Activated CD8-positive, alpha-beta memory T cell treated with anti-CD3 and anti-CD28 coated beads, Interleukin-2, amount 10 ng/mL, durations not matched to agents 7 days and 5 days (primary cell): ENCODE results near the gene WIPF3. TPM values are rescaled to one million over a fixed set of nuclear protein-coding genes. Genes with fewer than 3 reads are reported as not detected.

Source experiments
- ATAC-seq: fragments of 150-1000 bp; cut with Tn5 transposase; one replicate; pipeline ENCODE4 v1.10.0; 2021; ENCODE audit warnings: moderate library complexity
- CTCF ChIA-PET: fragments of 350-600 bp; sonication (Branson Sonifier 250); formaldehyde crosslinking; loops from one replicate; lab custom pipeline; 2021; ENCODE audit warnings: antibody characterized with exemption; lab: Charles Lee
- DNase-seq: peaks from one replicate; pipeline ENCODE4 v3.0.0-alpha.2; 2020
- H3K27ac Mint-ChIP-seq: one replicate; pipeline ENCODE4 v1.8.0; 2021; ENCODE audit warnings: mild to moderate bottlenecking, mixed read lengths
- H3K27me3 Mint-ChIP-seq: one replicate; pipeline ENCODE4 v1.8.0; 2021; ENCODE audit warnings: mixed read lengths
- H3K36me3 Mint-ChIP-seq: one replicate; pipeline ENCODE4 v1.8.0; 2021; ENCODE audit warnings: mild to moderate bottlenecking, mixed read lengths
- H3K4me1 Mint-ChIP-seq: one replicate; pipeline ENCODE4 v1.8.0; 2021; ENCODE audit warnings: mixed read lengths
- H3K4me3 Mint-ChIP-seq: one replicate; pipeline ENCODE4 v1.8.0; 2021; ENCODE audit warnings: mild to moderate bottlenecking, moderate library complexity, mixed read lengths
- H3K9me3 Mint-ChIP-seq: one replicate; pipeline ENCODE4 v1.8.0; 2022; ENCODE audit warnings: low read depth, mixed read lengths
- total RNA-seq, 2 experiments: library from RNA; stranded (reverse); gene quantifications; one replicate each; pipeline ENCODE4 v1.2.3, GENCODE V29; 2021

Gene WIPF3
- total RNA-seq, 2 experiments from 2014 or later: not detected

DNA sequence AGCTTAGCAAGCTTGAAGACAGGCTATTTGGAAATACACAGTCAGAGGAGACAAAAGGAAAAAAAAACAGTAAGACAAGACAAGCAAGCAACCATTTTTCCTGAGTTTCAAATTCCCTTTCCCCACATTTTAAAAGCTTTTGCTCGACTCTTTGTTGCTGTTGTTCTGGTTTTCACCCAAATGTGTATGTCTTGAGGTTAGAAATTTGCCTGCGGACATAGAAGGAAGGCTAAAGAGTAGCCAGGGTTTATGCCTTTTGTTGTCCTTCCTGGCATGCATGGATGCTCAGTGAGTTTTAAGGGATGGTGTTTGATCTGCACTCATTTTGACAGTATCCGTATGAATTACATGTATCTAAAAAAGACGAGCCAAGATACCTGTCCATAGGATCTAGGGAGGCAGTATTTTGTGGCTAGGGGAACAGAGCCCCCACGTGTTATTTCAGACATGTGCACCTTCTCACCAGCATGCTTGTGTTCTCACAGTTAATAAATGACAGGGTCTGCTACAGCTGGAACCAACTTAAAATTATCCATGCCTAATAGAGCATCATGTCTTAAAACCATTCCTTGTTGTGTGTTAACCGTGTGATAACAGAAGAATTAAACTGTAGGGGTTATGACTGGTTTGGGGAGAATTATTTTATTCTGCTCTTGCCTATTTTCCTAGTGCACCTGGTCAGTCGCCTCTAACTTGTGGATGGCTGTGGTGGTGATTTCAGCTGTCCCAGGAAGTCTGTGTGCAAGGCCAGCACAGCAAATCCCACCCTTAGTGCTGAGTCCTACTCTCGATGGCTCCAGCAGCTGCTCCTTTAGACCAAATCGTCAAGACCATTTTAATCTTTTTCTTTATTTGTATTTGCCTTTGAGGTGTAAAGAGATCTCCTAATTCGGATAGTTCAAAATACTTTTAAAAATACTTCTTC is 9.1 kb downstream of the WIPF3 start:
- H3K27me3 Mint-ChIP-seq: peaks cover 45% of the 10 kb centered on the region
- H3K4me1 Mint-ChIP-seq: no peaks in the 10 kb centered on the region
- no peak overlapping the region for H3K4me3 Mint-ChIP-seq
- no peaks in the 10 kb centered on the region for H3K9me3 Mint-ChIP-seq
- H3K27ac Mint-ChIP-seq: no peak overlapping the region
- DNase-seq: no peak
- no peaks in the 10 kb centered on the region for H3K36me3 Mint-ChIP-seq
- no peak for ATAC-seq
- CTCF ChIA-PET: no interaction called here

DNA sequence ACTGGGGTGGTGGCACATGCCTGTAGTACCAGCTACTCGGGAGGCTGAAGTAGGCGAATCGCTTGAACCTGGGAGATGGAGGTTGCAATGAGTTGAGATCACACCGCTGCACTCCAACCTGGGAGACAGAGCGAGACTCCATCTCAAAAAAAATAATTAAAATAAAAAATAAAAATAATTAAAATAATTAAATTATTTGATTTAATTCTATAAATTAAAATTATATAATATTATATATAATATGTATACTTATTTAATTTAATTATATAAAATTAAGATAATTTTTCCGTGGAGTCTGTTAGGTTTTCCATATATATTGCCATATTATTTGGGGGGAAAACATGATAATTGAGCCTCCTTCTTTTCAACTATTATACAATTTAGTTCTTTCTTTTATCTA is 12.0 kb downstream of the WIPF3 start:
- DNase-seq (no peak), ATAC-seq (no peak)
- peaks cover 50% of the 10 kb centered on the region for H3K27me3 Mint-ChIP-seq
- CTCF ChIA-PET: no interaction called here
- no peaks in the 10 kb centered on the region for H3K9me3 Mint-ChIP-seq
- H3K27ac Mint-ChIP-seq: no peak overlapping the region
- H3K4me1 Mint-ChIP-seq: no peaks in the 10 kb centered on the region
- H3K4me3 Mint-ChIP-seq: no peak overlapping the region
- H3K36me3 Mint-ChIP-seq: no peaks in the 10 kb centered on the region

DNA sequence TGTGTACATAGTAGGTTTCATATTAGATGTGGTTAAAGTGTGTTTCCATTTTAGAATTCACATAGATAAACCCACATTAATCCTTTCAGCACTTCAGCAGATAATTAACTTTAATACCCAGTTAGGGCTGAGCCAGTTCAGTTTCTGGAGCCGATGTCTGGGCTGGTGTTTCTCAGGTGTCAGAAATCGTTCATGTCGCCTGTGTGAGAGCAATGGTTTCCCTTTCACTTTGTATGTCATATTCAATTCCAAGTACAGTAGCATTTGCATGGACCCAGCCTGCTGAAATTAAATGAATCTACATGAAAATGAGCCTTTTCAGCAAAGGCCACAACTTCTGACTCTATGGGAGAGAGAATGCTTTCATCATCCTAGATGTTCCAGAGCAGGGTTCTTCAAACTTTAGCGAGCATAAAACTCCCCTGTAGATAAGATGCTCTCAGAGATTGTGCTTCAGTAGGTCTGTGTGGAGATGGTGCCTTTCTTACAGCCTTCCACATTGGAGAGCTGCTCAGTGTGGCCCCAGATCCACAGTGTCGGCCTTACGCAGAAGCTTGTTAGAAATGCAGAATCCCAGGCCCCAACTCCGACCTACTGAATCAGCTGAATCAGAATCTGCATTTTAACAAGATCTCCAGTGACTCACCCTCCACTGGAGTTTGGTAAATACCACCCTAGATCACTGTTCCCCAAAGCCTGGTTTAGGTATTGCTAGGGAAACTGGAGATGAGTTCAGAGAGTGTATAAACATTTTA is 19.6 kb downstream of the WIPF3 start:
- peak overlapping the region; percentile 56 for H3K27ac Mint-ChIP-seq
- H3K36me3 Mint-ChIP-seq: no peaks in the 10 kb centered on the region

DNA sequence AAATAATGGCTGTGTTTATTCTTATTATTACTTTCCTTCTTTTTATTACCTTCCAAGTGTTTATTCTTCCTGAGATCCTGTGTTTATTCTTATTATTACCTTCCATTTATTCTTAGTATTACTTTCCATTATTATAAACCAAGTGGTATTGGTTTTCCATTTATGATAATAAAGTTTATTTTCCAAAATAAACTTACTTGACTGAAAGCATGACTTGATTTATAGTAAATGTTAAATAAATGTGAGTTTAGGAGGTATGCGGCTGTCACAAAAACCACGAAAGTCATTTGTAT is 20.2 kb downstream of the WIPF3 start:
- no peak for DNase-seq
- Mint-ChIP-seq H3K9me3 (no peaks in the 10 kb centered on the region), H3K27me3 (peaks cover 22% of the 10 kb centered on the region), H3K4me1 (peaks cover 10% of the 10 kb centered on the region), H3K27ac (no peak overlapping the region), H3K4me3 (no peak overlapping the region), H3K36me3 (no peaks in the 10 kb centered on the region)
- ATAC-seq: no peak
- CTCF ChIA-PET: no interaction called here

More for the DNA sequence above, 19.6 kb downstream of the WIPF3 start:
- peaks cover 22% of the 10 kb centered on the region for H3K27me3 Mint-ChIP-seq
- H3K9me3 Mint-ChIP-seq: no peaks in the 10 kb centered on the region
- CTCF ChIA-PET: interaction anchor here (0.5 kb wide), 1 partner anchor 652 kb away, joined by 4 read pairs; no protein-coding TSS in a partner anchor
- DNase-seq (no peak), ATAC-seq (peak; percentile 74)
- peaks cover 10% of the 10 kb centered on the region for H3K4me1 Mint-ChIP-seq
- peak overlapping the region; percentile 61 for H3K4me3 Mint-ChIP-seq

DNA sequence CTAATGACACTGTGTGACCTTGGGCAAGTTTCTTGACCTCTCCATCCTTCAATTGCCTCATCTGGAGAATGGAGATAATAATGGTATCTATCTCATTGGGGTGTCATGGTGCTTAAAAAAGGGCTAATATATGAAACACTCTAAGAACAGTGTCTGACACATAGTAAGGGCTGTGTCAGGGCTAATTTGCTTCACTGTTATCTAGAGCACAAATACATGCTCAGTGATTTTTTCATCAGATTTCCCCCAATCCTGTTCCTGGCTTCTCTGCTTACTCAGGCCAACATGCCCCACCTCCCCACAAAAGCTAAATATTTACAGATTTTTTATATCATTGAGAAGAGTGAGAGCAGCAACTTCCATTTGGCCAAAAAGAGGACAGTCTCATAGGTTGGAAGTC is 20.6 kb downstream of the WIPF3 start:
- CTCF ChIA-PET: no interaction called here
- no peak for ATAC-seq

GRCh38 chr7:29831705-29832104 is 25.4 kb downstream of the WIPF3 start:
- no peaks in the 10 kb centered on the region for H3K36me3 Mint-ChIP-seq
- no peaks in the 10 kb centered on the region for H3K9me3 Mint-ChIP-seq
- CTCF ChIA-PET: no interaction called here
- no peaks in the 10 kb centered on the region for H3K4me1 Mint-ChIP-seq
- H3K27me3 Mint-ChIP-seq: peaks cover 12% of the 10 kb centered on the region
- DNase-seq (no peak), ATAC-seq (no peak)
- no peak overlapping the region for H3K4me3 Mint-ChIP-seq
- H3K27ac Mint-ChIP-seq: no peak overlapping the region

More for the DNA sequence above, 20.6 kb downstream of the WIPF3 start:
- no peak for DNase-seq
- Mint-ChIP-seq H3K36me3 (no peaks in the 10 kb centered on the region), H3K4me1 (peaks cover 10% of the 10 kb centered on the region), H3K27ac (no peak overlapping the region), H3K27me3 (peaks cover 19% of the 10 kb centered on the region), H3K4me3 (no peak overlapping the region), H3K9me3 (no peaks in the 10 kb centered on the region)

DNA sequence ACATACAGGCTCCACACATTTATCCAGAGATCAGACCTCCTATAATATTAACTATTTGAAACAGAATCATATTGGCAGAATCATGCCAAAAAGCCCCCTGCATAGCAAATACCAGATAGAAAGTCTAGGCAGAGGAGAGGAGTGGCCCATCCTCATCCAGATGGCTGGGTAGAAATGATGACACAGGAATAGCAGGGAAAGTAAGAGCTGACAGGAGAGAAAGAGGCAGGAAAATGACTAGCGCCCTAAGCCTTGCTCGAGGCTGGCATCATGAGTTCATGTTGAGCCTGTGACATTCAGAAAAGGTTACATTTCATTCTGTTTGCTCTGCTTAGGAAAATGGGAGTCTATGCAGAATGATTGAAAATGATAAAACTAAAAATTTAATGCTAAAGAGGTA is 27.6 kb downstream of the WIPF3 start:
- no peak for ATAC-seq
- no peaks in the 10 kb centered on the region for H3K9me3 Mint-ChIP-seq
- H3K27ac Mint-ChIP-seq: no peak overlapping the region
- CTCF ChIA-PET: no interaction called here
- no peak overlapping the region for H3K4me3 Mint-ChIP-seq
- H3K4me1 Mint-ChIP-seq: no peaks in the 10 kb centered on the region
- peaks cover 19% of the 10 kb centered on the region for H3K27me3 Mint-ChIP-seq
- DNase-seq: no peak
- H3K36me3 Mint-ChIP-seq: no peaks in the 10 kb centered on the region

DNA sequence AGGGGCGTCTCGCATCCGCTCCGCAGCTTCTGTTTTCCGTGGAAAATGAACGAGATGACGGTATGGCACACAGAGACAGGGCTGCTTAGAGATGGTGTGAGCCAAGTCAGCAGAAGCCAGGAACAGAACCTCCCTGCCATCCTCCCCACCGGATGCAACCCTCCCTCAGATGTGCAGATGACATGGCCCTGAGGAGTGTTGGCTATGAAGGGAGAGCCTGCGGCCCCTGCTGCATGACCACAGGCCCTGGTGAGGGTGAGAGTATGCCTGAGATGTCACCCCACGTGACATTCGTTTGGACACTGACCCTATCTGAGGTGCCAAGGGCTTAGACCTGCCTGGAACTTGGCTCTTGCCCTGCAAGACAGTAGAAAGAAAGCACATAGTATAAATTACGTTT is 29.4 kb downstream of the WIPF3 start:
- Mint-ChIP-seq H3K9me3 (no peaks in the 10 kb centered on the region), H3K4me3 (no peak overlapping the region), H3K4me1 (no peaks in the 10 kb centered on the region), H3K36me3 (no peaks in the 10 kb centered on the region), H3K27me3 (peaks cover 24% of the 10 kb centered on the region), H3K27ac (no peak overlapping the region)
- ATAC-seq (no peak), DNase-seq (no peak)
- CTCF ChIA-PET: no interaction called here

GRCh38 chr7:29839302-29839701 is 33.0 kb downstream of the WIPF3 start:
- peaks cover 15% of the 10 kb centered on the region for H3K27me3 Mint-ChIP-seq
- DNase-seq: no peak
- H3K4me1 Mint-ChIP-seq: no peaks in the 10 kb centered on the region
- H3K4me3 Mint-ChIP-seq: no peak overlapping the region
- no peaks in the 10 kb centered on the region for H3K9me3 Mint-ChIP-seq
- CTCF ChIA-PET: no interaction called here
- ATAC-seq: no peak
- no peaks in the 10 kb centered on the region for H3K36me3 Mint-ChIP-seq
- H3K27ac Mint-ChIP-seq: no peak overlapping the region

DNA sequence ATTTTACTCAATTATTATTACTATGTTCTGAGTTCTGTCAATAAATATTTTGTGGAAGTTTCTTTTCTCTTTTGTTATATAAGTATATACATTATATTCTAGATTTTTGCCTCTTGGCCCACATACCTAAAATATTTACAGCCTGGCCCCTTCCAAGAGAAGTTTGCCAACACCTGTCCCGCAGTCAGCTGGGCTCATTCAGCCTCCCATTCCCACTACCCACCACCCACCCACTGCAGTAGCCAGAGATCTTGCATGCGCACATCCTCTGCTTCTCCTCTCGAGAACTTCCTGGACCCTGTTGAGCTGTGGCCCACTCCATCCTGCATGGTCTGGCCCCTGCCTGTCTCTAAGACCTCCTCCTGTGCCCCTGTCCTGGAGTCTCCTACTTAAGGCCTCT is 33.6 kb downstream of the WIPF3 start:
- DNase-seq: no peak
- no peaks in the 10 kb centered on the region for H3K9me3 Mint-ChIP-seq
- CTCF ChIA-PET: no interaction called here
- H3K36me3 Mint-ChIP-seq: no peaks in the 10 kb centered on the region
- no peak overlapping the region for H3K4me3 Mint-ChIP-seq
- no peak for ATAC-seq
- H3K27ac Mint-ChIP-seq: no peak overlapping the region
- H3K4me1 Mint-ChIP-seq: no peaks in the 10 kb centered on the region
- peaks cover 15% of the 10 kb centered on the region for H3K27me3 Mint-ChIP-seq

DNA sequence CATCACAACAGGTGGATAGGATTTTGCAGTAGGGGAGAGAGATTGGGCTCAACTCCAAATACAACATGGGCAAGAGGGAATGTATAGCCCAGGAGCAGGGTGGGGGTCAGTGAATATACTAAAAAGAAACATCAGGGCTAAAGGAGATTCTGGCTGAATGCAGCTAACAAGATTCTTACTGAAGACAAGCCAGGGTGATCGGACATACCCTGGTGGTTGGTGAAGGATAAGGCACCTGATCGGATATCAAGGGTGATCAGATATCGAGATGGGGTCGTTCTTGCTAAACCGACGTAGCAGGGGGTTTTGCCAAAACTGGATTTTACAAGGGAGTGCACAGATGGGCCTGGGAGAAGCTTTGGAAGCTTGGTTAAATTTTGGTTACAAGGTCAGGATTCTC is 34.4 kb downstream of the WIPF3 start:
- H3K27ac Mint-ChIP-seq: no peak overlapping the region

DNA sequence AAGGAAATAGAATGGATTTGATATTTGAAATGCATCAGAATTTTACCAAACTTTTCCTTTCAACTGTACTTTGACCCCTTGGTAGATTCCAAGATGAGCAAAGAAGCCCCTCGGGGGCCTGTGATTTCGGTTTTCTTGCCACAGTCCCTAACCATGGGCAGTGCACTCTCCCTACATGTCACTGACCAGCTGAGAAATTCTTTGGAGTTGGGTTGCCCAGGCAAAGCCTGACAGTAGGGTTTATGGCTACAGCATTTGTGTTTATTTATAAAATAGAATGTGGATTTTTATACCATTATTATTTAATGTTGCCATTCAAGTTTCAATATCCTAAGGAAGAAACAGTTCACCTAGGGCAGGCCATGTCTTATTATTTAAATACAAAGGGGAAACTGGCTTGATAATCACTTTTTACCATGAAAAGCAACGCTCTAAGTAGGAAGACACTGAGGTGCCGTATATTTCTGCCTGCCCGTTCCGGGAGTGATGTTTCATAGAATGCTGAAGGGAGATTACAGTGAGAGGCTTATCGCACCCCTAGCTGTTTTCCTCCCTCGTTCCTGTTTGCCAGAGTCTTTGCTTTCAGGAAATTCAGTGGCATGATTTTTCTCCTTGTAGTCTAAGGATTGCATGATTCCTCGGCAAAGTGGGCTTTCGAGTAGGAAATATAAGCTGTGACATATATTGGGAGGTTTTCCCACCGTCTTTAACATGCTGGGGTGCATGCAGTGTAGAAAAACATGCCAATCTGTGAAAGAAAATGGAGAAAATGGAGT is 35.8 kb downstream of the WIPF3 start:
- no peak for ATAC-seq
- CTCF ChIA-PET: interaction anchor here (0.6 kb wide), 1 partner anchor 81 kb away, joined by 3 read pairs; no protein-coding TSS in a partner anchor
- H3K27me3 Mint-ChIP-seq: peaks cover 24% of the 10 kb centered on the region

More for the DNA sequence above, 34.4 kb downstream of the WIPF3 start:
- Mint-ChIP-seq H3K4me3 (no peak overlapping the region), H3K27me3 (peaks cover 15% of the 10 kb centered on the region), H3K9me3 (no peaks in the 10 kb centered on the region), H3K36me3 (no peaks in the 10 kb centered on the region), H3K4me1 (no peaks in the 10 kb centered on the region)
- DNase-seq: no peak
- no peak for ATAC-seq
- CTCF ChIA-PET: no interaction called here

GRCh38 chr7:29843093-29843492 is 36.8 kb downstream of the WIPF3 start:
- ATAC-seq (no peak), DNase-seq (no peak)
- H3K9me3 Mint-ChIP-seq: no peaks in the 10 kb centered on the region
- CTCF ChIA-PET: interaction anchor here (0.6 kb wide), 1 partner anchor 82 kb away, joined by 3 read pairs; no protein-coding TSS in a partner anchor
- peaks cover 29% of the 10 kb centered on the region for H3K27me3 Mint-ChIP-seq
- no peaks in the 10 kb centered on the region for H3K4me1 Mint-ChIP-seq
- no peak overlapping the region for H3K4me3 Mint-ChIP-seq
- no peak overlapping the region for H3K27ac Mint-ChIP-seq
- no peaks in the 10 kb centered on the region for H3K36me3 Mint-ChIP-seq

More for the DNA sequence above, 35.8 kb downstream of the WIPF3 start:
- Mint-ChIP-seq H3K9me3 (no peaks in the 10 kb centered on the region), H3K27ac (no peak overlapping the region), H3K4me3 (no peak overlapping the region), H3K4me1 (no peaks in the 10 kb centered on the region), H3K36me3 (no peaks in the 10 kb centered on the region)
- DNase-seq: no peak
